ENCODE data around the gene XRCC2.

GRCh38 chr7:152600266-152600665 is 75.7 kb downstream of the XRCC2 start:
- no peak for TF ChIP-seq CTCF (IDR thresholded peaks at IDR 0.05)
- TF ChIP-seq EZH2 (IDR thresholded peaks at IDR 0.05; ENCODE audit: borderline replicate concordance, insufficient read depth, low read depth, low read length, poor library complexity, severe bottlenecking) = no peak

All from B cell (primary cell).